IMR-90 (cell line): ENCODE measurements around the gene IGF1R. TPM values are rescaled to one million over a fixed set of nuclear protein-coding genes. Genes with fewer than 3 reads are reported as not detected.

Experiments used
- ATAC-seq: fragments of 200-7000 bp; cut with Tn5 transposase; 2 replicates; pipeline ENCODE4 v1.9.1; 2020; ENCODE audit warnings: low read depth, mild to moderate bottlenecking, moderate library complexity
- BruUV-seq: library from RNA; stranded (reverse); fragments of 400-500 nt; replicated peaks from 2 replicates; lab custom pipeline; 2021; lab: Mats Ljungman, UMichigan
- CTCF ChIA-PET: fragments of 300-600 bp; formaldehyde crosslinking; extraction: SDS; loops from one replicate; lab custom pipeline; 2021; ENCODE audit warnings: antibody characterized with exemption; lab: Yijun Ruan, JAX
- POLR2A ChIA-PET: fragments of 300-600 bp; sonication (Branson Sonifier 250); formaldehyde crosslinking; loops from one replicate; lab custom pipeline; 2022; ENCODE audit warnings: antibody characterized with exemption; ENCODE audit not compliant: unreplicated experiment; lab: Charles Lee
- DNase-seq: peaks from one replicate; pipeline ENCODE4 v3.0.0; 2013
- H2AFZ ChIP-seq: replicated peaks from 2 replicates; pipeline ENCODE3; 2013; ENCODE audit warnings: low read length, mild to moderate bottlenecking; ENCODE audit not compliant: poor library complexity
- H2AK5ac ChIP-seq: 2 replicates; pipeline ENCODE4 v1.6.1; 2013; ENCODE audit warnings: low read depth, low read length, inconsistent platforms
- H2AK9ac ChIP-seq: replicated peaks from 2 replicates; pipeline ENCODE3; 2013; ENCODE audit warnings: mild to moderate bottlenecking, low read depth, low read length, moderate library complexity; ENCODE audit not compliant: poor library complexity
- H2BK120ac ChIP-seq: 2 replicates; pipeline ENCODE4 v1.6.1; 2013; ENCODE audit warnings: low read depth, low read length, inconsistent platforms
- H2BK15ac ChIP-seq: 3 replicates; pipeline ENCODE4 v1.6.1; 2013; ENCODE audit warnings: low read depth, low read length, inconsistent platforms
- H2BK20ac ChIP-seq: 2 replicates; pipeline ENCODE4 v1.6.1; 2013; ENCODE audit warnings: low read depth, mild to moderate bottlenecking, inconsistent platforms, low read length, moderate library complexity
- H2BK5ac ChIP-seq: 2 replicates; pipeline ENCODE4 v1.6.1; 2013; ENCODE audit warnings: mild to moderate bottlenecking, low read depth, low read length, inconsistent platforms; ENCODE audit not compliant: poor library complexity, severe bottlenecking
- H3K14ac ChIP-seq: replicated peaks from 2 replicates; pipeline ENCODE4 v1.6.1; 2013; ENCODE audit warnings: low read depth, low read length, inconsistent platforms
- H3K18ac ChIP-seq: 2 replicates; pipeline ENCODE4 v1.6.1; 2013; ENCODE audit warnings: low read depth, low read length, control low read depth
- H3K23ac ChIP-seq: 2 replicates; pipeline ENCODE4 v1.6.1; 2013; ENCODE audit warnings: low read depth, low read length, inconsistent platforms
- H3K27ac ChIP-seq: 2 replicates; pipeline ENCODE4 v1.5.1; 2013; ENCODE audit warnings: mild to moderate bottlenecking, control low read depth, low read length; ENCODE audit not compliant: insufficient read depth
- H3K27me3 ChIP-seq: 2 replicates; pipeline ENCODE4 v1.6.1; 2013; ENCODE audit warnings: low read length; ENCODE audit not compliant: control insufficient read depth, insufficient read depth
- H3K36me3 ChIP-seq: 2 replicates; pipeline ENCODE4 v1.6.1; 2013; ENCODE audit warnings: low read length, mixed read lengths; ENCODE audit not compliant: control insufficient read depth, insufficient read depth
- H3K4ac ChIP-seq: 2 replicates; pipeline ENCODE4 v1.6.1; 2013; ENCODE audit warnings: low read depth, low read length, inconsistent platforms
- H3K4me1 ChIP-seq: 2 replicates; pipeline ENCODE4 v1.6.1; 2013; ENCODE audit warnings: low read length, mixed read lengths; ENCODE audit not compliant: control insufficient read depth, insufficient read depth
- H3K4me2 ChIP-seq: 2 replicates; pipeline ENCODE4 v1.6.1; 2013; ENCODE audit warnings: low read depth, mild to moderate bottlenecking, control low read depth, low read length, moderate library complexity
- H3K4me3 ChIP-seq: 2 replicates; pipeline ENCODE4 v1.5.1; 2013; ENCODE audit warnings: low read depth, mild to moderate bottlenecking, control low read depth, low read length, moderate library complexity; ENCODE audit not compliant: insufficient read depth
- H3K56ac ChIP-seq: 2 replicates; pipeline ENCODE4 v1.6.1; 2013; ENCODE audit warnings: low read length, inconsistent platforms; ENCODE audit not compliant: insufficient read depth; ENCODE audit errors: extremely low read depth
- H3K79me1 ChIP-seq, 2 experiments: 2 replicates each; pipeline ENCODE4 v1.6.1; 2013; ENCODE audit warnings: low read length in 2 of 2, inconsistent platforms in 1 of 2, low read depth in 1 of 2
- H3K9ac ChIP-seq: 2 replicates; pipeline ENCODE4 v1.6.1; 2013; ENCODE audit warnings: low read depth, low read length, control low read depth
- H3K9me1 ChIP-seq: 2 replicates; pipeline ENCODE4 v1.6.1; 2013; ENCODE audit warnings: low read length, inconsistent platforms; ENCODE audit not compliant: insufficient read depth
- H3K9me3 ChIP-seq: 2 replicates; pipeline ENCODE4 v1.6.1; 2013; ENCODE audit warnings: low read length; ENCODE audit not compliant: control insufficient read depth, insufficient read depth
- H4K20me1 ChIP-seq: 2 replicates; pipeline ENCODE4 v1.6.1; 2013; ENCODE audit warnings: low read length, inconsistent platforms; ENCODE audit not compliant: insufficient read depth
- H4K5ac ChIP-seq: 2 replicates; pipeline ENCODE4 v1.6.1; 2013; ENCODE audit warnings: mild to moderate bottlenecking, low read depth, low read length, control low read depth
- H4K8ac ChIP-seq, 2 experiments: 2 replicates each; pipeline ENCODE4 v1.6.1; 2013; ENCODE audit warnings: low read depth in 2 of 2, low read length in 2 of 2, control low read depth in 1 of 2, inconsistent platforms in 1 of 2
- H4K91ac ChIP-seq: 2 replicates; pipeline ENCODE4 v1.6.1; 2013; ENCODE audit warnings: low read depth, low read length, inconsistent platforms; ENCODE audit not compliant: insufficient read depth
- CEBPB ChIP-seq: IDR thresholded peaks from 2 replicates; pipeline ENCODE4 v1.6.1; 2012; ENCODE audit warnings: low read depth, low read length, improper control_type of control experiment
- FOS ChIP-seq: fragments of 150-350 bp; IDR thresholded peaks from 2 replicates; pipeline ENCODE4 v1.6.1; 2016; ENCODE audit warnings: low read depth, low read length
- MAZ ChIP-seq: IDR thresholded peaks from 2 replicates; pipeline ENCODE4 v1.6.1; 2012; ENCODE audit warnings: low read depth, mild to moderate bottlenecking, low read length, improper control_type of control experiment, moderate library complexity, borderline replicate concordance
- NFE2L2 ChIP-seq: fragments of 150-350 bp; IDR thresholded peaks from 2 replicates; pipeline ENCODE4 v1.6.1; 2016; ENCODE audit warnings: low read depth, mild to moderate bottlenecking, low read length
- SMC3 ChIP-seq: fragments of 150-350 bp; IDR thresholded peaks from 2 replicates; pipeline ENCODE4 v1.6.1; 2016; ENCODE audit warnings: low read depth, mild to moderate bottlenecking, antibody characterized with exemption, low read length, moderate library complexity
- USF2 ChIP-seq: fragments of 150-350 bp; IDR thresholded peaks from 2 replicates; pipeline ENCODE4 v1.6.1; 2017; ENCODE audit warnings: mild to moderate bottlenecking, antibody characterized with exemption, low read length, low read depth
- WGBS, 2 experiments: methylation state at CpG; one replicate each; pipeline versions ENCODE4 v1.1.5 to v1.1.7; 2013; ENCODE audit warnings: missing lambda C conversion rate in 2 of 2; ENCODE audit not compliant: insufficient read length in 1 of 2; ENCODE audit errors: extremely low coverage in 2 of 2; 5-methylcytosine and 5-hydroxymethylcytosine counted together
- dilution Hi-C: fragments of 300-500 bp; cut with HindIII; formaldehyde crosslinking; loops from one replicate; pipeline ENCODE4 v1.14.3; 2018; ENCODE audit warnings: low sequenced_read_pairs; ENCODE audit not compliant: unreplicated experiment
- in situ Hi-C: fragments of 300-500 bp; cut with MboI; formaldehyde crosslinking; loops from 3 replicates; pipeline ENCODE4 v1.14.3; 2019; ENCODE audit warnings: low sequenced_read_pairs, inconsistent platforms, mixed read lengths
- intact Hi-C: fragments of 100-400 bp; cut with micrococcal nuclease; formaldehyde crosslinking; loops from 2 replicates; pipeline ENCODE4 v1.10.0; 2022
- polyA plus RNA-seq, 3 experiments: library from polyadenylated mRNA; depleted of rRNA; stranded (reverse); fragments of >200 nt; gene quantifications; 2 replicates each; pipeline ENCODE4 v1.2.3, GENCODE V29; 2012; ENCODE audit warnings: low replicate concordance in 1 of 3
- total RNA-seq: library from RNA; depleted of rRNA; stranded (reverse); fragments of >200 nt; gene quantifications from 2 replicates; pipeline ENCODE4 v1.2.3, GENCODE V29; 2012

The IGF1R gene
- total and polyA plus RNA-seq, 2 of the 4 experiments (the other 2 are of a cell fraction): 24.0 to 24.9 TPM

- in situ Hi-C loops: no loop called here
- H2AK9ac ChIP-seq: no peak overlapping the region
- H3K56ac ChIP-seq: no peak overlapping the region
- no peak overlapping the region for H4K5ac ChIP-seq
- no peak overlapping the region for H2AFZ ChIP-seq
- no peak overlapping the region for H2BK20ac ChIP-seq
- H3K14ac ChIP-seq: no peak overlapping the region
- H3K4ac ChIP-seq: no peak overlapping the region
- H3K4me1 ChIP-seq: peaks cover 37% of the 10 kb centered on the region
- H2BK5ac ChIP-seq: no peak overlapping the region
- ChIA-PET POLR2A (no interaction called here), CTCF (interaction anchor here (0.5 to 0.8 kb wide), 2 partner anchors 187 to 209 kb away, joined by 3 read pairs; no protein-coding TSS in a partner anchor)
- peak overlapping the region; percentile 48; the same call in 1 of the 2 replicates for H2AK5ac ChIP-seq
- H4K20me1 ChIP-seq: peaks cover 84% of the 10 kb centered on the region
- WGBS, 2 experiments: no CpG with 5 or more reads among the region's 4 CpGs
- DNase-seq (no peak), ATAC-seq (no peak)
- no peak overlapping the region for H3K9ac ChIP-seq
- no TSS peak for BruUV-seq
- H3K4me3 ChIP-seq: no peak overlapping the region
- TF ChIP-seq MAZ (no peak), FOS (no peak), SMC3 (no peak), NFE2L2 (no peak), USF2 (no peak), CEBPB (no peak)
- no peaks in the 10 kb centered on the region for H3K9me3 ChIP-seq
- no peaks in the 10 kb centered on the region for H3K27me3 ChIP-seq
- dilution Hi-C loops: no loop called here
- 0 out of 3 replicates have a peak overlapping the region, but pooled peaks have one; percentile 22 for H2BK15ac ChIP-seq
- H4K91ac ChIP-seq: no peak overlapping the region
- no peak overlapping the region for H3K4me2 ChIP-seq
- no peaks in the 10 kb centered on the region for H3K36me3 ChIP-seq
- H3K23ac ChIP-seq: 0 out of 2 replicates have a peak overlapping the region, but pooled peaks have one; percentile 5
- peak overlapping the region; percentile 30 for H2BK120ac ChIP-seq
- H4K8ac ChIP-seq: no peak overlapping the region
- no peak overlapping the region for H3K27ac ChIP-seq
- H3K79me1 ChIP-seq: peaks cover 15 to 82% of the 10 kb centered on the region in 2 experiments
- intact Hi-C loops: loop anchor here (5.0 kb wide), 1 partner anchor 54 kb away; no protein-coding TSS in a partner anchor
- H3K9me1 ChIP-seq: peaks cover 45% of the 10 kb centered on the region
- H3K18ac ChIP-seq: no peak overlapping the region
These were observed 24.8 kb downstream of the IGF1R start for GRCh38 chr15:98673133-98673532.
